GM18505 (cell line): ENCODE measurements around the gene CHIA.

Experiments used
- ATAC-seq: cut with Tn5 transposase; IDR thresholded peaks from one replicate; pipeline ENCODE4 v1.9.1; 2021; ENCODE audit not compliant: unreplicated experiment
- POLR2A ChIP-seq: IDR thresholded peaks from 4 replicates; pipeline ENCODE4 v1.6.1; 2011; ENCODE audit warnings: borderline replicate concordance; ENCODE audit not compliant: insufficient read depth, insufficient read length; ENCODE audit errors: extremely low read depth

CHIA gene

GRCh38 chr1:111271464-111271801 is 19.2 kb upstream of the CHIA start:
- no peak for TF ChIP-seq POLR2A
- no peak for ATAC-seq

- no peak for ATAC-seq
- TF ChIP-seq POLR2A = no peak
These were observed 18.6 kb upstream of the CHIA start for GRCh38 chr1:111272081-111272480.

- no peak for TF ChIP-seq POLR2A
- ATAC-seq = no peak
These were observed 16.0 kb upstream of the CHIA start for GRCh38 chr1:111274653-111275052.

GRCh38 chr1:111275079-111275478 is 15.6 kb upstream of the CHIA start:
- no peak for TF ChIP-seq POLR2A
- ATAC-seq = no peak

- TF ChIP-seq POLR2A = no peak
- no peak for ATAC-seq
These were observed 14.7 kb upstream of the CHIA start for GRCh38 chr1:111275780-111276433.

GRCh38 chr1:111279144-111279543 is 11.5 kb upstream of the CHIA start:
- ATAC-seq = no peak
- TF ChIP-seq POLR2A = no peak

GRCh38 chr1:111280267-111280666 is 10.4 kb upstream of the CHIA start:
- ATAC-seq = no peak
- TF ChIP-seq POLR2A = no peak

GRCh38 chr1:111281411-111281810 is 9.2 kb upstream of the CHIA start:
- no peak for TF ChIP-seq POLR2A
- no peak for ATAC-seq

GRCh38 chr1:111283838-111284237 is 6.8 kb upstream of the CHIA start:
- no peak for ATAC-seq
- no peak for TF ChIP-seq POLR2A

- TF ChIP-seq POLR2A = no peak
- ATAC-seq = no peak
These were observed 4.8 kb upstream of the CHIA start for GRCh38 chr1:111285879-111286278.

GRCh38 chr1:111286912-111287311 is 3.7 kb upstream of the CHIA start:
- no peak for TF ChIP-seq POLR2A
- ATAC-seq = no peak

GRCh38 chr1:111289371-111289770 is 1.3 kb upstream of the CHIA start:
- ATAC-seq = no peak
- TF ChIP-seq POLR2A = no peak

GRCh38 chr1:111290104-111290503 is 547 bp upstream of the CHIA start:
- ATAC-seq = no peak
- TF ChIP-seq POLR2A = no peak

GRCh38 chr1:111294390-111294789 is 3.7 kb downstream of the CHIA start:
- ATAC-seq = no peak
- no peak for TF ChIP-seq POLR2A

- no peak for TF ChIP-seq POLR2A
- no peak for ATAC-seq
These were observed 11.7 kb downstream of the CHIA start for GRCh38 chr1:111302374-111302773.

- no peak for ATAC-seq
- no peak for TF ChIP-seq POLR2A
These were observed 19.0 kb downstream of the CHIA start for GRCh38 chr1:111309690-111310089.

GRCh38 chr1:111318523-111318922 is 27.9 kb downstream of the CHIA start:
- no peak for ATAC-seq
- TF ChIP-seq POLR2A = no peak
